ENCODE measurements around the gene ARMCX1.
"Not testable (repeated sequence)": the region's sequence is repeated elsewhere in the genome, so short reads cannot be mapped to it uniquely, and the experiment has no call there.

ARMCX1 gene

GRCh38 chrX:101550362-101550750 lies at the start of gene ARMCX1:
Gene ARMCX1 (plus strand): TSS chrX:101550547. CDS start chrX:101552931, 2,384 bp downstream.
- DNase-seq = peak; percentile 36 to 72

- DNase-seq = not testable (repeated sequence)
These were observed 47.4 kb upstream of the ARMCX1 start for GRCh38 chrX:101502929-101503328.

GRCh38 chrX:101507372-101507771 lies 43.0 kb upstream of the ARMCX1 start:
- DNase-seq = no peak

- DNase-seq = no peak
These were observed 42.4 kb upstream of the ARMCX1 start for GRCh38 chrX:101507986-101508385.

- no peak for DNase-seq
These were observed 19.4 kb upstream of the ARMCX1 start for GRCh38 chrX:101530944-101531343.

- DNase-seq = no peak
These were observed 11.2 kb upstream of the ARMCX1 start for GRCh38 chrX:101539116-101539515.

- peak in 1 of 2 experiments; percentile 10 for DNase-seq
These were observed 518 bp downstream of the ARMCX1 start for GRCh38 chrX:101550751-101551379.

GRCh38 chrX:101551380-101551767 lies 1.0 kb downstream of the ARMCX1 start:
- no peak for DNase-seq

GRCh38 chrX:101552714-101553113 lies 2.4 kb downstream of the ARMCX1 start:
- no peak for DNase-seq

- no peak for DNase-seq
These were observed 14.3 kb downstream of the ARMCX1 start for GRCh38 chrX:101564651-101565050.

GRCh38 chrX:101595739-101596419 lies 45.5 kb downstream of the ARMCX1 start:
- DNase-seq = peak; percentile 74 to 84

GRCh38 chrX:101599592-101599991 lies 49.2 kb downstream of the ARMCX1 start:
- not testable (repeated sequence) for DNase-seq

GRCh38 chrX:101602077-101602476 lies 51.7 kb downstream of the ARMCX1 start:
- no peak for DNase-seq
